ENCODE data around the gene EIF3D. TPM values are rescaled to one million over a fixed set of nuclear protein-coding genes. Genes with fewer than 3 reads are reported as not detected.

EIF3D gene
- total RNA-seq, 1 experiment from 2014 or later: 440 TPM

- DNase-seq (ENCODE audit: extremely low read depth, low read depth): no peak
Measured at GRCh38 chr22:36467946-36468345, 61.0 kb downstream of the EIF3D start.

- no peak for DNase-seq (ENCODE audit: extremely low read depth, low read depth)
Measured at GRCh38 chr22:36467042-36467810, 61.7 kb downstream of the EIF3D start.

- no peak for DNase-seq (ENCODE audit: extremely low read depth, low read depth)
Measured at GRCh38 chr22:36466258-36466657, 62.7 kb downstream of the EIF3D start.

GRCh38 chr22:36465232-36466021, 63.5 kb downstream of the EIF3D start:
- DNase-seq (ENCODE audit: extremely low read depth, low read depth): no peak

GRCh38 chr22:36464715-36465231, 64.2 kb downstream of the EIF3D start:
- no peak for DNase-seq (ENCODE audit: extremely low read depth, low read depth)

GRCh38 chr22:36463783-36464184, 65.2 kb downstream of the EIF3D start:
- DNase-seq (ENCODE audit: extremely low read depth, low read depth): no peak

GRCh38 chr22:36461665-36462649, 67.0 kb downstream of the EIF3D start:
- no peak for DNase-seq (ENCODE audit: extremely low read depth, low read depth)

Other genes with a start within 250 kb of the EIF3D start
- gene MYH9, start 141.2 kb downstream of the EIF3D start, total RNA-seq (2014; rRNA removed; shearing (Covaris generic)): 96.8 and 105 TPM in 2 replicates
- 25.0 and 29.9 TPM in 2 replicates for gene TXN2, start 47.5 kb downstream of the EIF3D start, total RNA-seq (2014; rRNA removed; shearing (Covaris generic))
- gene FOXRED2, start 22.1 kb downstream of the EIF3D start, total RNA-seq (2014; rRNA removed; shearing (Covaris generic)): 7.5 and 8.1 TPM in 2 replicates
- gene CACNG2, start 174.6 kb upstream of the EIF3D start, total RNA-seq (2014; rRNA removed; shearing (Covaris generic)): not detected in 2 replicates
- gene IFT27, start 247.0 kb upstream of the EIF3D start, total RNA-seq (2014; rRNA removed; shearing (Covaris generic)): 11.8 and 14.8 TPM in 2 replicates